Activated CD4-positive, alpha-beta T cell treated with anti-CD3 and anti-CD28 coated beads for 24 hours (primary cell): Measurements from ENCODE around the gene CRAMP1.
"Not testable (repeated sequence)": the region's sequence is repeated elsewhere in the genome, so short reads cannot be mapped to it uniquely, and the experiment has no call there.

Experiments
- DNase-seq, 2 donors: peaks; one replicate each; pipeline ENCODE4 v3.0.0-alpha.2; 2020; ENCODE audit warnings: low read depth in 2 of 2

Gene CRAMP1

DNA sequence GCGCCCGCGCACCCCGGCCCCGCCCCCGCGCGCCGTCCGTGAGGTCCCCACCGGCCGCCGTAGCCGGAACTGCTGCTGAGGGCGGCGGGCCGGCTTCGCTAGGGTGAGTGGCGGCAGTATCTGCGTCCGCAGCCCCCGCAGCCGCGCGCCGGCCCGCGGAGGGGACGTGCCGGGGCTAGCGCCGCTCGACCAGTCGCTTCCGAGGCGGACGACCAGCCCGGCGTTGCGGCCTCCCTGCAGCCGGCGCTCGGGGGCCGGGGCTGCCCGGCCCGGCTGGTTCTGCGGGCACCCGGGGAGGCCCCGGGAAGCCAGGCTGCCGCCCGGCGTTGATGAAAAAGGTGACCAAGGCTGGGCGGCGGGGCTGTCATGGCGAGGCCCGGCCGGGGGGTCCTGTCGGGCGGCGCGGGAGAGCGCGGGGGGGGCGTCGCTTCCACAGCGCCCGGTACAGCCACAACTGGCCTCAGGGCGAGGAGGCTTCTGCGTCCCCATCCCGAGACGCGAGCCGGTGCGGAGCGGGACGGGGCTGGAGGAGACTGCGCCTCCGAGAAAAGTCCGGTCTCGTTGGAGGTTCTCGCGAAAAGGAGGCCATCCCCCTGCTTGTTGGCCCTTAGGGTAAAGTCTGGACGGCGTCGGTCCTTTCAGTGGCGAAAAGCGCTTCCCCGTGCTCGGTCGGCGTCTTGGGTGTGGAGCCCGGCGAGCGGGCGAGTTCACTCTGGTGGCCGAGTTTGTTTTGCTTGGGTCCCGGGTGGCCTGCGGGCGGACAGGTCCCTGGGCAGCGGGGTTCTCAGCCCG lies at the start of gene CRAMP1:
TSS of gene CRAMP1 (plus strand) at position 41 of the 792 bp plus-strand sequence. CDS start 2,280 bp downstream, outside the sequence.
- no peak for DNase-seq

GRCh38 chr16:1563786-1564185 lies 48.4 kb upstream of the CRAMP1 start:
- no peak for DNase-seq

GRCh38 chr16:1564325-1564724 lies 47.8 kb upstream of the CRAMP1 start:
- DNase-seq, result no peak

- DNase-seq, result no peak
Observed at GRCh38 chr16:1565083-1565805, 46.9 kb upstream of the CRAMP1 start.

GRCh38 chr16:1567988-1568387 lies 44.2 kb upstream of the CRAMP1 start:
- no peak for DNase-seq

GRCh38 chr16:1571012-1571671 lies 41.0 kb upstream of the CRAMP1 start:
- no peak for DNase-seq

- no peak for DNase-seq
Observed at GRCh38 chr16:1572673-1573072, 39.5 kb upstream of the CRAMP1 start.

- no peak for DNase-seq
Observed at GRCh38 chr16:1573301-1573700, 38.9 kb upstream of the CRAMP1 start.

DNA sequence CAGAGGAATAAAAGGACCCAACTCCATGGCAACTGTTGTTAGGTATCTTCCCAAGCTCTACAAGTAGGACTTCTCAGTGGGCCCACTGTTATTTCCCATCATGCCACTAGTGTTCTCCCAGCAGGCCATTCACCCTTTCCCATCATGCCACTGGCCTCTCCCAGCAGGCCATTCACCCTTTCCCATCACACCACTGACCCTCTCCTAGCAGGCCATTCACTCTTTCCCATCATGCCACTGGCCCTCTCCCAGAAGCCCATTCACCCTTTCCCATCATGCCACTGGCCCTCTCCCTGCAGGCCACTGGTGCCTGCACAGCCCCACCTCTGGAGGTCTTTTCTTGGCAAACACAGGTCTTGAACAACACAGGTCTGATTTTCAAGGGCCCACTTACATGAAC lies 36.6 kb upstream of the CRAMP1 start:
- no peak for DNase-seq

DNA sequence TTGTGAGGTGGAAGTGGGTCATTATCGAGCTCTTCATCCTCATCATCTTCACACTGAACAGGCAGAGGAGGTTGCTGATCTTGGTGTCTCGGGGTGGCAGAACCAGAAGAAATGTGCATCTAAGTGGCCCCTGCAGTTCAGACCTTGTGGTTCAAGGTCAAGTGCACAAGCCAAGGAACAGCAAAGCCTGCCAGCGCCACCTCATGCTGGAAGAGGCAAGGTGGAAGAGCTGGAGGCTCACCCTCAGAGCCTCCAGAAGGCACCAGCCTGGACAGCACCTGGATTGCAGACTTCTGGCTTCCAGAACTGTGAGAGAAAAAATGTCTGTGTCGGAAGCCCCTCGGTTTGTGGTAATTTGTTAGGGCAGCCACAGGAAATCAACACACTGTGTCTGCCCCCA lies 32.9 kb upstream of the CRAMP1 start:
- DNase-seq, result no peak

GRCh38 chr16:1580256-1580655 lies 31.9 kb upstream of the CRAMP1 start:
- DNase-seq, result no peak

- DNase-seq, result no peak
Observed at GRCh38 chr16:1580956-1581355, 31.2 kb upstream of the CRAMP1 start.

DNA sequence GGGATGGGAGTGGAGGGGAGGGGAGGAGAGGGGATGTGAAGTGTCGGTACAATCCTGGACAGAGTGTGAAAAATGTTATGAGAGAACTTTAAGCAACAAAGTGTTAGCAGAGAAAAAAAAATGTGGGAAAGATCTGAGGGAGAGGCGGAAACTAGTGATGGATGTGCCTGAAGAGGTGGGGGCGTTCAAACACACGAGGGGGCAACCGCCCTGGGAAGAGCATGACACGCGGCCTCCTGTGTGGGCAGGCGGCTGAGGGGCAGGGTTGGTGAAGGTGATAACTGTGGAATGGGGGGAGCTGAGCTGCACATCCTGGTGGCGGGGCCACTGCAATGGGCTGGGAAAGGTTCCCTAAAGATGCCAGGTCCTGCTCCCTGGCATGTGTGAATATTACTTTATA lies 30.4 kb upstream of the CRAMP1 start:
- DNase-seq, result no peak

DNA sequence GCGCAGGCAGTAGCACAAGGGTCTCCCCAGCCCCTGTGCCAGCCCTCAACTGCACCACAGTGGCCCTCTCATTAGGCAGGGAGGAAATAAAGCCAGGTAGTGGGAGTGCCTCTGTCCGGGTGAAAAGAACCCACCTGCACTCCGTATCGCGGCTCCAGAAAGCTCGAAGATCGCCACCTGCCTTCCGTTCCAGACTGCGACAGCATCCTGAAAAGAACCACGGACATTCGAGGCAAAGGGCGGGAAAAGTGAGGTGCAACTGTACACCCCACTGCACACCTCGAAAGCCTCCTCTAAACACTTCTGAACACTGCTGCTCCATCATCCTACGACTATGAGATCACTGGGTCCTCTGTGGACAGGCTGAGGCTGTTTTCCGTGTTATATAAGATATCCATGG lies 29.0 kb upstream of the CRAMP1 start:
- DNase-seq, result no peak

DNA sequence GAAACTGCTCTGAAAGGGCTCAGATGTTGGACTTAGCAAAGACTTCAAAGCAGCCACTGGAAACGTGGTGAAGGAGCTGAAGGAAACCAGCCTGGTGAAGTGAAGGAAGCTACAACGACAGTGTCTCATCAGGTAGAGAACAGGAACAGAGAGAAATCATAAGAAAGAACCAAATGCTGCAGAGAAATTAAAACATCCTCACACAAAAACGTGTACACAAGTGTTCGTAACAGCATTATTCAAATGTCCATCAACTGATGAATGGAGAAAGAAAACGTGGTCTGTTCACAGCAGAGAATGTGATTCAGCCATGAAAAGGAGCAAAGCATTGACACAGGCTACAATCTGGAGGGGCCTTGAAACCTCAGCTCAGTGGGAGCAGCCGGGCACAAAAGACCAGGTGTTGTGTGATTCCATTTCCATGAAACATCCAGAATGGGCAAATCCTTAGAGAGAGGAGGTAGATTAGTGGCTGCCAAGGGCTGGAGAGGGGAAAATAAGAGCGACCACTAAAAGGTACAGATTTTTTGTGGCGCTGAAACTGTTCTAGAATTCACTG lies 27.2 kb upstream of the CRAMP1 start:
- no peak for DNase-seq

DNA sequence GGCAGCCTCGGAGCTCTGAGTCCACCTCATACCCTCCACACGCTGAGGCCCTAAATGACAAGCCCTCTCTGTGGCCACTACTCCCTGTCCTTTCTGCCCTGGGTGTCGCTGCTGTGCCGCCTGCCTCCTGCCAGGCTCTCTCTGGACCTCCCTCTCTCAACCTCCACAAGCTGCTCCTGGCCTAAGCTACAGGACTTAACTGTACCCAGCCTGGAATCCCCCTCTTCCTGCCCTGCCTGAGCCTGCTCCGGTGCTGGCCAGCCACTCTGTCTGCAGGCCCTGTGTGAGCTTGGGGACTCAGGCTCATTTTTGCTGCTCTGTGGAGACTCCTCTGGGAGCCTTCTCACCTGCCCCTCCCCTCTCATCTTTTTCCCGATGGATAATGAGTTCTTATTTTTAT lies 21.8 kb upstream of the CRAMP1 start:
- no peak for DNase-seq

GRCh38 chr16:1590930-1591705 lies 21.0 kb upstream of the CRAMP1 start:
- no peak for DNase-seq

DNA sequence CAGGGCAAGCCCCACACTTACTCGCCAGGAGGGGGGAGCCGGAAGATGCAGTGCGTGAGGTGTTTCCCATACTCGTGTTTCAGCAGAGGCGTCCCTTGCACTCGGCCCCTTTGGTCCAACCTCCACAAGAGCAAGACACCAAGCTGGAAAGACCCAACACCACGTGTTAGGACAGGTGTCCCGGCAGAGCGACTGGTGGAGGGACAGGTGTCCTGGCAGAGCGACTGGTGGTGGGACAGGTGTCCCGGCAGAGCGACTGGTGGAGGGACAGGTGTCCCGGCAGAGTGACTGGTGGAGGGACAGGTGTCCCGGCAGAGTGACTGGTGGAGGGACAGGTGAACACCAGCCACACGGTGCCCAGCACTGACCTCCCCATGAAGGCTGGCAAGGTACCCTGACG lies 19.7 kb upstream of the CRAMP1 start:
- DNase-seq, result no peak

- DNase-seq, result not testable (repeated sequence)
Observed at GRCh38 chr16:1595511-1595910, 16.6 kb upstream of the CRAMP1 start.

- no peak for DNase-seq
Observed at GRCh38 chr16:1596516-1596915, 15.6 kb upstream of the CRAMP1 start.

DNA sequence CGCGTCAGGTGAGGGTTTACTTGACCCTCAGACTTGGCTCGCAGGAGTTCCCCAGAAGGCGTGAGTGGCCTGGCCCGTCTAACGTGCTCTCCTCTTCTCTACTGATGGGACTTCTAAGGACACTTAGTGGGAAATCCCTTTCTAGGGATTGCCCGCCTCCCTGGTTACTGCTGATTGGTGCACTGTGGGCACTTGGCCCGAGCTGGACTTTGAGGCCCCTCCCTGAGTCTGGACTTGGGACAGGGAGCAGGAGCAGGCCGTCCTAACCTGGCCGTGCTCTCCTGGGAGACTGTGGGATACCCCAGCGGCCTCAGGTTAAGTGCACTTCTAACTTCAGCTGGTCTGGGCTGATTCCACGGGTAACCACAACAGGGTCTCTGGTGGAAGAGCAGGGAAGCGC lies 15.0 kb upstream of the CRAMP1 start:
- no peak for DNase-seq

- no peak for DNase-seq
Observed at GRCh38 chr16:1601031-1601430, 11.1 kb upstream of the CRAMP1 start.
